Measurements from ENCODE around the gene RGCC.

The RGCC gene

DNA sequence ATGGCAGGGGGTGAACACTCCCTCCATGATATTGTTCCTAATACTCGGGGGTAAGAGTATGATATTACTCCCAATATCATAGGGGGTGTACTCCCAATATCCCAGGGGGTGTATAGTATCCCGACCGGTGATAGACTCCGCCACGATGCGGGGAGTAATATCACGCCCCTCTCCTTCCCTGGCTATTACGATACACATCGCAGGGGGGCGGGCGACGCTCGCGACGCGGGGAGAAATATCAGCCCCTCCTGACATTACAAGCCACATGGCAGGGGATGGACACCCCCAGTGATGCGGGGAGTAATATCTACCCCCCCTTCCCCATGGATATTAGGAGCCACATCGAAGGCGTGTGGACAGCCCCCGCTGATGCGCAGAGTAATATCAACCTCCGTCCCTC lies 3.2 kb upstream of the RGCC start:
- no peak for DNase-seq

DNA sequence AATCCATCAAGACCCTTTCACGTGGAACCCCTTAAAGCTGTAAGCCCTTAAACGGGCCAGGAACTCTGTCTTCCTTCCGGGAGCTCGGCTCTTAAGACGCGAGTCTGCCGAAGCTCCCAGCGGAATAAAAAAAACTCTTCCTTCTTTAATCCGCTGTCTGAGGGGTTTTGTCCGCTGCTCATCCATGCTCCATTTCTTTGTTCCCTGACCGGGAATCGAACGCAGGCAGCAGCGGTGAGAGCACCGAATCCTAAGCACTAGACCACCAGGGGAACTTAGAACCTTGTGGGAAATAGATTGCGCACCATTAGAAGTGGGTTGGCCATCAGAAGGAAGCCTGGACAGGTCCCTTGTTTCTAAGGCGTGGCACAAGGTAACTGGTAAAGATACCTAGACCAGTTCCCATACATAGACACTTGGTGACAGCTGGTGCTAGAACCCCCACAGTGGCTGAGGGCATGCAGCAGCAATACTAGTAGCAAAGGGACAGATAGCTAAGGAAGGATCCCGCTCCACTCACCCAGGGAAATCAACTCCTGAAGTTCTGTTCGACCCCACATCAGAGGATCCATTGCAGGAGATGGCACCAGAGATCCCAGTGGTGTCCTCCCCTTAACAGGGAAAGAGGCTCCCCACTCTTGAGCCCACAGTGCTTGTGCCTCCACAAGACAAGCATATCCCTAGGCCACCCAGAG lies 1.5 kb upstream of the RGCC start:
- DNase-seq, result no peak

DNA sequence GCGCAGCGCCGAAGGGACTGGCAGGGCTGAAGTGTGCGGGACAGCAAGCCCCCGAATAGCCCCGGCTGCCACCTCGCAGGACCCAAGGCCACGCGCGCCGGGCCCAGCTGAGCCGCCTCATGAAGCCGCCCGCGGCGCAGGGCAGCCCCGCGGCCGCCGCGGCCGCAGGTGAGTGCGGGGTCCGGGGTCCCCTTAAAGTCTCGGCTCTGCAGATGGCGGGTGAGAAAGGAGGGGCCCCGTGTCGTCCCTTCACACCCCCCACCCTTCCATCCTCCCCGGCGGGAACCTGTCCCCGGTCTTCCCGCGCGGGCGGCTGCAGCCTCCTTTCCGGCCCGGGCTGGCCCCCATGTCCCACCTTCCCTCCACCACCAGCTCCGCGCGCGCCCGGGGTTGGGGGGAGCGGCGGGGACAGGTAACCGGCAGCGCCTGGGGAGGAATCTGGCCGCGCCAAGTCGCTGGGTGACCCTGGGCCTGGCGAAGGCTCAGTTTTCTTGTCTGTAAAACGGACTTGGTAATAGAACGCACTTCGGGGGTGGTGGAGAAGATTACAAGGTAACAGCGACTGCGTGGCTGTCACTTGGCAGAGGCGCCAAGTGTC lies 338 bp downstream of the RGCC start:
- no peak for DNase-seq

DNA sequence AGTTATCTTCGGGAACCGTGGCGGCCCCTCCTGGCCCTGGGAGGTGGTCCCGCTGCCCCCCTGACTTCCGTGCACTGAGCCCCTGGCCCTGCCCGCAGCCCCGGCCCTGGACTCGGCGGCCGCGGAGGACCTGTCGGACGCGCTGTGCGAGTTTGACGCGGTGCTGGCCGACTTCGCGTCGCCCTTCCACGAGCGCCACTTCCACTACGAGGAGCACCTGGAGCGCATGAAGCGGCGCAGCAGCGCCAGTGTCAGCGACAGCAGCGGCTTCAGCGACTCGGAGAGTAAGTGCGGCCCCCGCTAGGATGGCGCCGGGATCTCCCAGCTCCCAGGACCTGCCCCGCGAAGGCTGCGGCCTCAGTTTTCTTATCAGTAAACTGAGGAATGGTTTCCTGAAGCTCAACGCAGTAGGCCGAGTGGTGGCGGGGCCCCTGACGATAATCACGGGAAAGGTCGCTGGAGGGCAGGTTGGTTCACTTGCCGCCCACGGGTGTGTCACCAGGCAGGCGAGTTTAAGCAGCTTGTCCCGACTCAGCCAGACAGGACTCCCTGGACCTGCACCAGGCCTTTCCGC lies 924 bp downstream of the RGCC start:
- peak; percentile 35 for DNase-seq

DNA sequence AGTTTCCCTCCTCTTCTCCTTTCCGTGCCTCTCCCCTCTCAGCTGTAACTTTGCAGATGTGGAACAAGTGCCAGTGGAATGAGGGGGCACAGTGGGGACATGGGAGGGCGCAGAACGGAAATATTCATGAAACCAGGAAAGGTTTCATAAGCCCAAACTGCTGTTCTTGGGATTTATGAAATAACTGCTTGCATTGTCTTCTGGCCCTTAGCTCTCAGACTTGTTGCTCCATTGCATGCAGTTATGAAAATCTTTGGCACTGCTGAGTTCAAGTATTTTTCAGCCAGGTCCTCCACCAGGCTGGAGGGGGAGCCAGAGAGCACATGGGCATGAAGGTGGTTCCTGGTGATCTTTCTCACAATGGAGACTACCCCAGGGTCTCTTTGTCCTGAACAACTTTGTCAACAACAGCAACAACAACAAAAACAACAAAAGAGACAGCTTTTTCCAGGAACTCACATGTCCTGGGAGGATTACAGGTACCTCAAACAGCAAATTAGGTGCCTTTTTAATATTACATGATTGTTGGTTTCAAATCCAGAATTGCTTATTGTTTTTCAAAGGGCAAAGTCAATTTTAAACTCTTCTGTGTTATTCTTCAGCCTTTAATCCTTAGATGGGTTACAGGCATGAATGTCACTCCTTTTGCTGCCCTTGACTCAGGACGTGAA lies 1.5 kb downstream of the RGCC start:
- peak; percentile 87 for DNase-seq

DNA sequence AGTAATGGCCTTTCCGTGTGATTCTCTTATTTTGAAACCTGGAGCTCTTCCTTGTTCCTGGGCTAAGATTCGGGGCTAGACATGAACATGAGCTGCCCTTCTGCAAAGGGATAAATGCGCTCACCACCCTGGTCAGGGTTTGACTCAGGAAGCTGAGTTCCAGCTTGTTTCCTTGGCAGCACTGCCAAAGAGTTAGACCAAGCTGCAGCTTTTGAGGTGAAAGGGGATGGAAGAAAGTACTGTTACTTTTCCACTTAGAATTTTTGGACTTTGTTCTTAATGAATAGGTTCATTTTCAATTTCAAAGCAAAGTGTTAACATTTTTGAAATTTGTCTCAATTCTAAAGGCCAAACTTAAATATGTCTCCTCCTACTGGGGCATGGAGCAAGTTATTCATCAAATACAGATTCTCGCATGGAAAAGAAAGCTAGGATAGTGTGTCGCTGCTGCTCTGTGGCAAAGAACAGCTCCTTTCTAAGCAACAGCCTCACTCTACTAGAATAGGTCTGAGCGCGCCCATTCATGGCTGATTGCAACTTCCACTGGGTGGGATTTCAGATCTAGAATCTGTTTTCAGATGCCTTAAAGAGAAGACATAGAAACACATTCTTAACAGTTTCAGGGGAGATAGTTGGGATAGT lies 2.2 kb downstream of the RGCC start:
- DNase-seq, result no peak

DNA sequence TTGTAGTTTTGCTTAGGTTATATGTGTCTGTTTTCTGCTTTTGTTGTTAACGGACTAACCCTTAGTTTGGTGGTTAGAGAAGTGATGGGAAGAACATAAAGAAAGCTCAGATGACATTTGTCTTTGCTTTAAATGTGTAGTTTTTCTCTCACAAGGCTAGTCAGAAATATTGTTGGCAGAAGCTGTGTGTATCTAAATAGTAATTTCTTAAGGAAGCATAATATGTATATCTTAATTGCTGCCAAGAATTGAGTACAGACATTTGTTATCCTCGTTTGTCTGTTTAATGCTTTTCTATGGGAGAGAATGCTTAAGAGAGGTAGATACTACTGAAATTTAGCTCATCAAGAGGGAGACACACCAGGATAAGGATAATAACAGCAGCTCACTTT lies 2.7 kb downstream of the RGCC start:
- no peak for DNase-seq

DNA sequence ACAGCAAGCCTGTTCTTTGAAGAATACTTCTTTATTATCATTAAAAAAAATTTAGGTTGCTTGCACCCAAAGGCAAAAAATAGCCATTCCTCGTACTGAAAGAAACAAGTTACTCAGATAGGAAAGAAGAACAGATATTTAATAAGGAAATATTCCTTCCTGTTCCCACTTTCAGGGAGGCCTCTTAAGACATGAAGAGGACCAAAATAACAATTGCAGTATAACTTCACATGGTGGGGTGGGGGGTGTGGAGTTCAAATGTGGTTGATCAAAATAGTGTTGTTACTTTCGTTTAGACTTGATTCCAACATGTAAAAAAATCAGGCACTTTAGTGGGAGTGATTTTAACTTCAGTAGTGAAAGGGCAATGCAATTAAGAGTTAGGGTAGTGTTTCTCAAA lies 3.6 kb downstream of the RGCC start:
- peak; percentile 52 for DNase-seq

DNA sequence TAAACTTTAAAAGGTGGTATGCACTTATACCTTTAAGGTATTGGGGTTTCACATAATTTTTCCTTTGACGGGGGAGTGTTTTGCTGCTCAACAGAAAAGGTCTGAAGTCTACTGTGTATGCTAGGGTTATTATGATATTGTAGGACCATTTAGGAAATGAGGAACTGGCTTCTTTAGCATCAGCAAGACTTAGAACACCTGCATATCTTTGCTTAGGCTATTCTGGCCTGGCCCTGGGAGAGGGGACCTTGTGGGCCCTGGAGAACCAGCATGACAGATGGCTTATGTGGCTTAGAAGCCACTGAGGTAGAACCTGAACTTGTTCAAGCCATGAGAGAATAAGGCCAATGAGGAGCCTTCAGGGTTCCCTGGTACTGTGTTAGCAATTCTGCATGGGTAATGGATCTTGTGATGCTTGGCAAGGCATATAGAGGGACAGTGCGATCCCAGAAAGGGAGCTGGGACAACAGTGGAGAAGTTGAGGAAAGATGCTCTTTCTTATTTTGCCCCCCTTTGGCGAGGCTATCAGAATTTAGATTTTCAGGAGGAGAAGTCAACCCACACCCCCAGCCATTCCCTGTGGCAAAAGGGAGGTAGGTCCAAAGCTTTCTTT lies 4.3 kb downstream of the RGCC start:
- no peak for DNase-seq

DNA sequence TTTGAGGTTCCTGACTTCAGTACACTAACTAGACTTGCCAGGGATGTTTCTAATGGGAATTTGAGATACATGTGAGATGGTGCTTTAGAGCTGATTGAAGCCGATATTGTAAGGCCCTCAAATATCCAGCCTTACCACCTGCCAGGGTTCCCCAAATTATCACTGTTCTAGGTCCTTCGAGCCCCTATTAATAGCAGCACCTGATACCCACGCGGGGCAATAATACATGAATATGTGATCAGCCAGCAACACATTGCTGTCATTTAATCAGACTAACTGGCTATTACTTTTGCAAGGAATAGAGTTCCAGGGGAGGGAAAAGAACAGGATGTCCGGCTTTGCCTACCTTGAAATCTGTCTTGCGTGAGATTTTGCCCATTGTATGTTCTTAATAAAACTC lies 5.1 kb downstream of the RGCC start:
- no peak for DNase-seq

DNA sequence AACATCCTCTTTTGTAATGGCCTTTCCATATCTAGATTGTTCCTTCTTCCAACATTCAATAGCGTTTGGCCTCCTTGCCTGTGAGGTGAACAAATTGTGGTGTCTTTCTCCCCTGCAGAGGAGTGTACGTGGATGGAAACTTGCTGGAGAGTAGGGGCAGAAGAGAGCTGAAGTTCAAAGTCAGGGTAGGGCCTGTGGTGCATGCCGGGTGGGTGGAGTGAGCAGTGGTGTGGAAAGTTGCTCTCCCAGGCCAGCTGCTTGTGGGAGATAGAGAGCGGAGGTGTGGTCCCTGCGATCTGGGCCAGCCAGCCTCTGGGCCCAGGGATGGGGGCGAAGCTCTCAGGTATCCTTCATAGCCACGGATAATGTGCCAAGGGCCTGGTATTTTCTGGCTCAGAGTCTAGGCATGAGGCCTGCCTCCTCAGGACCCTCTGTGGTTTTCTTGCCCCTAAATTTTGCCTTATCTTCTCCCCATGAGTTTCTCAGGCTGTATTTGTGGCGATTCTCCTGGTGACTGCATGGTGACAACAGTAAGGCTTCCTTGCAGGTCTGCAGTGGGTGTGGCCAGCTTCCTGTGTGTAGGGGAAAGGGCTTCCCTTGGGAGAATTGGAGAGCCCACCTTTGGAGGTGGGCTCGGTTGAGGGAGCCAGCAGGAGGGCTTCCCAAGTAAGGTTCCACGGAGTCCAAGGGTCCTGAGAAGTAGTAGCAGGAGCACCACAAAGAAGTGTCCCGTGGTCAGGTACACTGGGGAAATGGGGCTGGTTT lies 6.7 kb downstream of the RGCC start:
- DNase-seq, result no peak

DNA sequence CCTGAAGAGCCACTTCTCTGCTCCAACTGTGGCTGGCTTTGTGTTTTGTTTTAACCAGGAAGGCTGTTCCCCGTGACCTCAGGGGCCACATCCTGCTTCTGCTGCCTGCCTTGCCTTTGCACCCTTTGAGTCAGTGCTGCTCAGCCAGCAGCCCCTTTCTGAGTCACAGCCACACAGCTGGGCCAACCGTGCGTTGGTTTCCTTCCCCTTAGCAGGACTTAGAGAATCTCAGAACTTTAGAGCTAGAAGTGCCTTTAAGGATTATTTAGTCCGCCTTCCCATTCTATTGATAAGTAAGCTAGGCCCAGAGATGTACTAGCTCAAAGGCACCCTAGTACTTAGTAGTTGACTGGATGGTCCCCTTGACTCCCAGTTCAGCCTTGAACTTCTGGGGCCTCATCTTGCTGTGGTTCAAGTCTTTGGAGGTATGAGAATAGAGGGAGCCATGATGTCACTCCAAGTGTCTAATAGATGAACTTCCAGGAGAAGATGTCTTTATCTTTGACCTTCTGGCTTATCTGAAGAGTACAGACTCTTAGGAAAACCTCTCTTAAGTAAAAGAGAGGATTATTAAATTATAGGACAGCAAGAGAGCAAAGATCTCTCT lies 8.0 kb downstream of the RGCC start:
- DNase-seq, result peak; percentile 96

DNA sequence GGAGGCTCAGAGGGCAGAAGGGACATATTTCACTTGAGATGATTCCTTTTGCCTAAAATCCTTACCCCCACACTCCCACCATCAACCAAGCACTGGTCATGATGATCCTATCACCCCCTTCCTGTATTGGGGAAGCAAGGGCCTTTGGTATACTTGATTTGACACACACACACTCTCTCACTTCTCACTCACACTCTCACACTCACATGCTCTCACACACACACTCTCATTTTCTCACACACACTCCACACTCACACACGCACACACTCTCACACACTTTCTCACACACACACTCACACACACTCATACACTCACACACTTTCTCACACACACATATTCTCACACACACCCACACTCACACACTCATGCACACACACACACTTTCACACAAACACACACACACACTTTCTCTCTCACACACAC lies 8.6 kb downstream of the RGCC start:
- no peak for DNase-seq

DNA sequence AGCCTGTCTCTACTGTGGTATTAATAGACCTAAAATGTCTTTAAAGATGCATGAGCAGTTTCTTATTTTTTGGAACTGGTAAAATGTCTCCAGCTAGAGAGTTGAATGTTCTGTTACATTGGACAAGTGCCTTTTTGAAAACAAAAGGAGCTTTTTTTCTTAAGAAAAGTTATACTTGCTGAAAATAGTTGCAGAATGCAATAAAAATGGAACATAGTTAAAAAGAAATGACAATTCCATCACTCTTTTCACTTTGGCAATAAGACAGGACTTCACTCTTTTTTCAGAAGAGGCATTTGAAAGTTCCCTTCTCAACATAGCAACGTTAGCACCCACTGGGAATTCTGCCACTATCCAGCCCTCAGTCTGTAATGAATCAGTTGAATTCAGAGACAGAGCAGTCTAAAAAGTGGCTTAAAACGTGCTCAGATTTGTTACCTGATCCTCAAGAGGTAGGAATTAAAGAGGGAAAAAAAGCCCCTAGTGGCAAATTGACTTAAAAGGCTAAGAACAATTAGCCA lies 10.1 kb downstream of the RGCC start:
- DNase-seq, result no peak

DNA sequence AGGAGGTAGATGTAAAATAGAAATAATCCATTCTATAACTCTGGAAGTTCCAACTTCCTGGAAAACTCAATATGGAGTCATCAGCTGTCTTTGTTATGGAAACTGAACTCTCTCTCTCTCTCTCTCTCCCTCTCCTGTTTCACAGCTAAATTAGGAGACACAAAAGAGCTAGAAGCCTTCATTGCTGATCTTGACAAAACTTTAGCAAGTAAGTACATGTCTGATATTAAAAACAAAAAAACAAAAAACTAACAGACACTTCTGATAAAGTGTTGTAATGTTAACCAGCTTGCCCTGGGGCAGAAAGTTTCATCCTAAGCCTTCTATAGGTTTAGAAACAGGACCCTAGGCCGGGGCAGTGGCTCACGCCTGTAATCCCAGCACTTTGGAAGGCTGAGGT lies 11.3 kb downstream of the RGCC start:
- DNase-seq, result no peak

DNA sequence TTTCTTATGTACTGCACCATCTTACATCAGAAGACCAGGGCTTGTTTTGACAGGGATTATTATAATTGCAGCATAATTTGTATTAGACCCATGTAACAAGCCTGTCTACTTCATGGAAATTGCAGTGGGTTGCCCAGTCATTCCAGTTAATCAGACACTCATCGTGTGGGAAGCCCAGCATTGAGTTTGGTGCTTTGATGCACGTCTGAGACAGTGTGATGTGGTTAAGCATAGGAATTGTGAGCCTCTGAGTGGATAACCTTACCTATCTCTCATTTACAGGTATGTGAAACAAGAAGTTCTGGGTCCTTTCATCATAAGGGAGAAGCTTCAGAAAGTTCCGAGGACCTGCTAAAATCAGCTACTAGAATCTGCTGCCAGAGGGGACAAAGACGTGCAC lies 12.8 kb downstream of the RGCC start:
- DNase-seq, result no peak

DNA sequence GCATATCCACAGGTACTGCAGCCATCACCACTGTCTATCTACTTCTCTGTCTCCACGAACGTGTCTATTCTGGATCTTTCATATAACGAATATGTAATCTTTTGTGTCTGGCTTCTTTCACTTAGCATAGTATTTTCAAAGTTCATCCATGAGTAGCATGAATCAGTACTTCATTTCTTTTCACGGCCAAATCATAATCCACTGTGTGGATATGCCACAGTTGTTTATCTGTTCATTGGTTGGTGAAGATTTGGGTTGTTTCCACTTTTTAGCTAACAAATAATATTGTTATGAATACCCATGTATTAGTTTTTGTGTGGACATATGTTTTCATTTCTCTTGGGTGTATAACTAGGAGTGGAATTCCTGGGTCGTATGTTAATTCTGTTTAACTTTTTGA lies 14.4 kb downstream of the RGCC start:
- DNase-seq, result no peak

DNA sequence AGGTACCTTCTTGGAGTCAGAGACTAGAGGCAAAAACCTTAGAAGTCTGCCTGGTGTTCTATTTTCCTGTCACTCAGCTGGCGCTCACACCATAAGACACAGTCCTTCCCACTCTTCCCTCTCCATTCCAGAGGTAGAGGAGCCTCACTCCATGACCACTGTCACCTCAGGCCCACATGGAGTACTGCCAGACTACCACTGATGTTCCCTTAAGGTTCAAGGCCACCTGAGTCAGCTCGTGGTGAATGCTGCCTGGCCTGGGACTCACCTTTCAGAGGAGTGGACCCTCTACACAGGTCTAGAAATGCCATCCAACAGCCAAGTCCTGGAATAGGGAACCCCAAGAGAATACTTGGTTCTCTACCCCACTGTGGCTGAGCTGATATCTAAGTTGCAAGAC lies 29.9 kb downstream of the RGCC start:
- no peak for DNase-seq

DNA sequence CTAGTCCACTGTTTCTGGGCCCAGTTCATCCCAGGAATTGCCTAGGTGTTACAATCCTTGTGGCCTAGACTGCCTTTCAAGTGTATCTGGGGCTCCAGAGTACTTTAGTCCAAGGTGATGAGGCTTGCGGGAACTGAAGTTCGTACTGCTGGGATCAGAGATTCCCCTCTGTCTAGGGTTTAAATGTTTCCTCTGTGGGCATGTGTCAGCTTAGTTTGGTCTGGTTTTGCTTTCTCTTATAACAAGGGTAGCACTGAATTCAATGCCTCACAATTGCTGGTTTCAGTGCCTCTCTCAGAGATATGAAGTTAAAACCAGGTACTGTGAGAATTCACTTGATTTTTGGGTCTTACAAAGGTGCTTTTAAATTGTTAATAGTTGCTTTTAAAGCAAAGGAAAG lies 30.8 kb downstream of the RGCC start:
- DNase-seq, result no peak

DNA sequence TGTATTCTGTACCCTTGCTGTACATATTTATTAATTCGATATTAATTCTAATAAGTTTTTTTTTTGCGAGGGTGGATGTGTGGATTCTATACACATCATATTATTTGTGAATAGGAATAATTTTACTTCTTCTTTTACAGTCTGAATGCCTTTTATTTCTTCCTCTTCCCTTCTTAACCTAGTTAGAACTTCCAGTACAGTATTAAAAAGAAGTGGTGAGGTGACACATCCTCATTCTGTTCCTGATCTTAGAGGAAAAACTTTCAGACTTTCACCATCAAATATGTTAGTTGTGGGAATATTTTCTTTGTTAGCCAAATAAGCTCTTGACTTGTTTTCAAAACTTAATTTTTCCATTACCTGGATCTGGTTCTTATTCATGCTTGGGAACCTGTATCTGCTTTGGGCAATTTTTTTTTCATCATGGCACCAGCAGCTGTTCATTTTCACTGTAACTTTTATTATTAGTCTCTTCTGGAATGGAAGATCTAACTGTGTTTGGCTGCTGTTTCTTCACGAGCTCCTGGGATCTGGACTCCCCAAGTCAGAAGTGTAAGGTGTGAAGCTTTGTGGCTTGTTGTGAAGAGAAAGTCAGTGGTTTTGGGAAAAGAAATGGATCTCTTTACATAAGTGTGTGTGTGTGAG lies 33.1 kb downstream of the RGCC start:
- peak; percentile 62 for DNase-seq

DNA sequence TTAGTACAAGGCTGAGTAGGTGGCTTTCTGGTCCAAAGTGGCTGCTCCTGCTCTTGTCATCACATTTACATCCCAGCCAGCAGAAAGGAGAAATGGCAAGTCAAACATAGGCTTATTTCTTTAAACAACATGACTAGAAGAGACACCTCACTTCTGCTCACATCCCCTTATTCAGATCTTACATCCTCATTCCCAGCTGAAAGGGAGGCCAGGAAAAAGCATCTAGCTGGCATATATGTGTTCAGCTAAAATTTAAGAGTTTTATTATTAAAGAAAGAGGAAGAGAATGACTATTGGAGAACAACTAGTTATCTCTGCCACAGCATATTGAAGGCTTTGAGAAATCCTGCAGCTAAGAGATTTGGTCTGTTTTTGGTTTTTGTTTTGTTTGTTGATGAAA lies 34.1 kb downstream of the RGCC start:
- DNase-seq, result peak; percentile 69
